Panc1 (cell line): Measurements from ENCODE around the gene ZC3H8. TPM values are rescaled to one million over a fixed set of nuclear protein-coding genes. Genes with fewer than 3 reads are reported as not detected.
A peak's percentile ranks its signal among the peaks of the same experiment; 100 is the strongest.

Source experiments
- ATAC-seq: fragments of 200-7000 bp; cut with Tn5 transposase; 2 replicates; pipeline ENCODE4 v1.9.1; 2020; ENCODE audit warnings: mild to moderate bottlenecking, moderate library complexity
- BruUV-seq: library from RNA; stranded (reverse); fragments of 400-500 nt; replicated peaks from 2 replicates; lab custom pipeline; 2021; lab: Mats Ljungman, UMichigan
- CTCF ChIA-PET: fragments of 300-600 bp; sonication (Branson Sonifier 250); formaldehyde crosslinking; loops from one replicate; lab custom pipeline; 2022; ENCODE audit warnings: antibody characterized with exemption; lab: Charles Lee
- POLR2A ChIA-PET: fragments of 300-600 bp; sonication (Branson Sonifier 250); formaldehyde crosslinking; loops from one replicate; lab custom pipeline; 2022; ENCODE audit warnings: antibody characterized with exemption; lab: Charles Lee
- DNase-seq: peaks from one replicate; pipeline ENCODE4 v3.0.0-alpha.2; 2010; ENCODE audit warnings: low read depth, low spot score
- H3K27ac ChIP-seq: 2 replicates; pipeline ENCODE4 v1.5.1; 2011; ENCODE audit warnings: mild to moderate bottlenecking, low read length, inconsistent platforms
- H3K27me3 ChIP-seq: fragments of 200-500 bp; sonication (Bioruptor generic); 2 replicates; pipeline ENCODE4 v1.6.0; 2014; ENCODE audit warnings: low read length, inconsistent platforms; ENCODE audit not compliant: control insufficient read depth, insufficient read depth
- H3K36me3 ChIP-seq: fragments of 200-500 bp; sonication (Bioruptor generic); 2 replicates; pipeline ENCODE4 v1.5.1; 2014; ENCODE audit warnings: inconsistent platforms, mild to moderate bottlenecking, low read length, moderate library complexity; ENCODE audit not compliant: control insufficient read depth, insufficient read depth
- H3K4me1 ChIP-seq: 2 replicates; pipeline ENCODE4 v1.5.1; 2011; ENCODE audit warnings: inconsistent platforms, mild to moderate bottlenecking, low read length, moderate library complexity; ENCODE audit not compliant: control insufficient read depth, insufficient read depth
- H3K4me3 ChIP-seq, 2 experiments: 2 replicates each; pipeline ENCODE4 v1.5.1; 2011 to 2012; ENCODE audit warnings: low read depth in 2 of 2, low read length in 2 of 2, mild to moderate bottlenecking in 2 of 2, inconsistent platforms in 1 of 2, moderate library complexity in 1 of 2
- H3K9me3 ChIP-seq: fragments of 200-500 bp; sonication (Bioruptor generic); 2 replicates; pipeline ENCODE4 v1.5.1; 2014; ENCODE audit warnings: low read depth, mild to moderate bottlenecking, inconsistent platforms, low read length, moderate library complexity; ENCODE audit not compliant: control insufficient read depth, insufficient read depth
- POLR2AphosphoS5 ChIP-seq: IDR thresholded peaks from 2 replicates; pipeline ENCODE4 v1.6.1; 2012; ENCODE audit warnings: mild to moderate bottlenecking, low read depth, low read length, moderate library complexity
- SIN3A ChIP-seq: IDR thresholded peaks from 2 replicates; pipeline ENCODE4 v1.6.1; 2012; ENCODE audit warnings: low read depth, mild to moderate bottlenecking, low read length, moderate library complexity, borderline replicate concordance; ENCODE audit not compliant: insufficient read depth
- TCF7L2 ChIP-seq: IDR thresholded peaks from 2 replicates; pipeline ENCODE4 v1.6.1; 2011; ENCODE audit warnings: mild to moderate bottlenecking, low read depth, low read length, inconsistent platforms
- in situ Hi-C: cut with HindIII; loops from 2 replicates; pipeline ENCODE4 v1.10.0; 2016; ENCODE audit warnings: low sequenced_read_pairs, low pct_unique_long_range_greater_than_20kb
- intact Hi-C: fragments of 100-400 bp; cut with micrococcal nuclease; formaldehyde crosslinking; loops from one replicate; pipeline ENCODE4 v1.10.0; 2022; ENCODE audit not compliant: unreplicated experiment
- total RNA-seq: library from RNA; stranded (reverse); gene quantifications from one replicate; pipeline ENCODE4 v1.2.1, GENCODE V29; 2021; ENCODE audit not compliant: unreplicated experiment
- TF ChIP-seq, protein P1 (sequence below), 2 experiments: IDR thresholded peaks; 2 replicates each; pipeline ENCODE4 v1.6.1; 2011 to 2012; ENCODE audit warnings: low read depth in 2 of 2, control low read depth in 1 of 2, low read length in 1 of 2, mild to moderate bottlenecking in 1 of 2, moderate library complexity in 1 of 2; ENCODE audit not compliant: insufficient read depth in 1 of 2
- TF ChIP-seq, protein P2 (sequence below): fragments of 450-650 bp; IDR thresholded peaks from 2 replicates; pipeline ENCODE4 v1.5.1; 2017; ENCODE audit warnings: mild to moderate bottlenecking

ZC3H8 gene
- total RNA-seq, 1 experiment from 2014 or later, result 4.4 TPM

DNA sequence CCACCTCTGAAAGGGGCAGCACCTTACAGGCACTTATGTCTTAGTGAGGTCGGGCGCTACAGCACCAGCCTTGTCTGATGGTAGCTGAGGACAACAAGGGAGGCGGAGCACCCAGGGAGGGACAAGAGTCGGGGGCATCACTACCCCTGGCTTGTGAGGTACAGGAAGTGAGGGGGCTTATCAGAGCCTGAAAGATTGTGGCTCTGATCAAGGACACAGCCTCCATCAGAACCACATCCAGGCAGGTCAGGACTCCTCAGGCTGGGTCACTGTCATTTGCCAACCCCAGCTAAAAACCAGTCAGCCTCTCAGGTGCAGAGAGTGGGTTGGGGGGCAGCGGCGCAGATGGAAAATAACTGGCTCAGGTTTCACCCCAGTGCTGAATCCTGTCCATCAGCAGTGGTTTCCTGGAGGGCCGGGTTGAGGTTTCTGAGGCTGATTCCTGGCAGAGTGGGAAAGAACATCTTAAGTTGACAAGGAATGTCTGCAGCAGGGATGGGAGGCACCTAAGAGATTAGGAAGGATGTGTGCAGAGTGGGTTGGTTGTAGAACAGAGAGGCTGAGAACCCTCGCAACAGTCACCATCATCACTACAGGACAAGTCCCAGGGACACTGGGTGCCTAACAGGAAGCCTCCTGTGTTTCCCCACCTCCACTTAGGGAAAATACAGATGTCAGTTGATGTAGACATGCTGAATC, 71.4 kb downstream of the ZC3H8 start:
- no peaks in the 10 kb centered on the region for H3K4me1 ChIP-seq
- no peak overlapping the region for H3K27ac ChIP-seq
- ChIA-PET CTCF (no interaction called here), POLR2A (no interaction called here)
- intact Hi-C loops, result no loop called here
- H3K36me3 ChIP-seq, result no peaks in the 10 kb centered on the region
- ATAC-seq (no peak), DNase-seq (no peak)
- H3K27me3 ChIP-seq, result no peaks in the 10 kb centered on the region
- H3K4me3 ChIP-seq, result no peak overlapping the region
- TF ChIP-seq POLR2AphosphoS5 (no peak), TCF7L2 (no peak), SIN3A (no peak)
- TF ChIP-seq, protein P1, sequence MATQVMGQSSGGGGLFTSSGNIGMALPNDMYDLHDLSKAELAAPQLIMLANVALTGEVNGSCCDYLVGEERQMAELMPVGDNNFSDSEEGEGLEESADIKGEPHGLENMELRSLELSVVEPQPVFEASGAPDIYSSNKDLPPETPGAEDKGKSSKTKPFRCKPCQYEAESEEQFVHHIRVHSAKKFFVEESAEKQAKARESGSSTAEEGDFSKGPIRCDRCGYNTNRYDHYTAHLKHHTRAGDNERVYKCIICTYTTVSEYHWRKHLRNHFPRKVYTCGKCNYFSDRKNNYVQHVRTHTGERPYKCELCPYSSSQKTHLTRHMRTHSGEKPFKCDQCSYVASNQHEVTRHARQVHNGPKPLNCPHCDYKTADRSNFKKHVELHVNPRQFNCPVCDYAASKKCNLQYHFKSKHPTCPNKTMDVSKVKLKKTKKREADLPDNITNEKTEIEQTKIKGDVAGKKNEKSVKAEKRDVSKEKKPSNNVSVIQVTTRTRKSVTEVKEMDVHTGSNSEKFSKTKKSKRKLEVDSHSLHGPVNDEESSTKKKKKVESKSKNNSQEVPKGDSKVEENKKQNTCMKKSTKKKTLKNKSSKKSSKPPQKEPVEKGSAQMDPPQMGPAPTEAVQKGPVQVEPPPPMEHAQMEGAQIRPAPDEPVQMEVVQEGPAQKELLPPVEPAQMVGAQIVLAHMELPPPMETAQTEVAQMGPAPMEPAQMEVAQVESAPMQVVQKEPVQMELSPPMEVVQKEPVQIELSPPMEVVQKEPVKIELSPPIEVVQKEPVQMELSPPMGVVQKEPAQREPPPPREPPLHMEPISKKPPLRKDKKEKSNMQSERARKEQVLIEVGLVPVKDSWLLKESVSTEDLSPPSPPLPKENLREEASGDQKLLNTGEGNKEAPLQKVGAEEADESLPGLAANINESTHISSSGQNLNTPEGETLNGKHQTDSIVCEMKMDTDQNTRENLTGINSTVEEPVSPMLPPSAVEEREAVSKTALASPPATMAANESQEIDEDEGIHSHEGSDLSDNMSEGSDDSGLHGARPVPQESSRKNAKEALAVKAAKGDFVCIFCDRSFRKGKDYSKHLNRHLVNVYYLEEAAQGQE (IDR thresholded peaks at IDR 0.05; ENCODE audit: insufficient read depth in 1 of 2, low read depth in 2 of 2, low read length in 1 of 2), result no peak
- TF ChIP-seq, protein P2, sequence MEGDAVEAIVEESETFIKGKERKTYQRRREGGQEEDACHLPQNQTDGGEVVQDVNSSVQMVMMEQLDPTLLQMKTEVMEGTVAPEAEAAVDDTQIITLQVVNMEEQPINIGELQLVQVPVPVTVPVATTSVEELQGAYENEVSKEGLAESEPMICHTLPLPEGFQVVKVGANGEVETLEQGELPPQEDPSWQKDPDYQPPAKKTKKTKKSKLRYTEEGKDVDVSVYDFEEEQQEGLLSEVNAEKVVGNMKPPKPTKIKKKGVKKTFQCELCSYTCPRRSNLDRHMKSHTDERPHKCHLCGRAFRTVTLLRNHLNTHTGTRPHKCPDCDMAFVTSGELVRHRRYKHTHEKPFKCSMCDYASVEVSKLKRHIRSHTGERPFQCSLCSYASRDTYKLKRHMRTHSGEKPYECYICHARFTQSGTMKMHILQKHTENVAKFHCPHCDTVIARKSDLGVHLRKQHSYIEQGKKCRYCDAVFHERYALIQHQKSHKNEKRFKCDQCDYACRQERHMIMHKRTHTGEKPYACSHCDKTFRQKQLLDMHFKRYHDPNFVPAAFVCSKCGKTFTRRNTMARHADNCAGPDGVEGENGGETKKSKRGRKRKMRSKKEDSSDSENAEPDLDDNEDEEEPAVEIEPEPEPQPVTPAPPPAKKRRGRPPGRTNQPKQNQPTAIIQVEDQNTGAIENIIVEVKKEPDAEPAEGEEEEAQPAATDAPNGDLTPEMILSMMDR, result no peak
- no TSS peak for BruUV-seq
- H3K9me3 ChIP-seq, result no peaks in the 10 kb centered on the region
- in situ Hi-C loops, result no loop called here

GRCh38 chr2:112182581-112183034, 72.2 kb downstream of the ZC3H8 start:
- no peaks in the 10 kb centered on the region for H3K4me1 ChIP-seq
- no TSS peak for BruUV-seq
- ChIA-PET CTCF (no interaction called here), POLR2A (no interaction called here)
- H3K4me3 ChIP-seq, result no peak overlapping the region
- H3K27ac ChIP-seq, result no peak overlapping the region
- no peaks in the 10 kb centered on the region for H3K27me3 ChIP-seq
- no peaks in the 10 kb centered on the region for H3K36me3 ChIP-seq
- 0 out of 2 replicates have a peak, but pooled peaks have one; percentile 43 for ATAC-seq
- intact Hi-C loops, result no loop called here
- in situ Hi-C loops, result no loop called here
- no peak for TF ChIP-seq POLR2AphosphoS5
- TF ChIP-seq, protein P2, result no peak
- TF ChIP-seq, protein P1 (IDR thresholded peaks at IDR 0.05; ENCODE audit: insufficient read depth in 1 of 2, low read depth in 2 of 2, low read length in 1 of 2), result no peak
- no peak for TF ChIP-seq TCF7L2
- no peak for TF ChIP-seq SIN3A
- no peaks in the 10 kb centered on the region for H3K9me3 ChIP-seq
- DNase-seq, result no peak
